ENCODE measurements around the gene SLC44A3. TPM values are rescaled to one million over a fixed set of nuclear protein-coding genes. Genes with fewer than 3 reads are reported as not detected.

The SLC44A3 gene
- total RNA-seq, 1 experiment from 2014 or later, result 16.9 TPM

DNA sequence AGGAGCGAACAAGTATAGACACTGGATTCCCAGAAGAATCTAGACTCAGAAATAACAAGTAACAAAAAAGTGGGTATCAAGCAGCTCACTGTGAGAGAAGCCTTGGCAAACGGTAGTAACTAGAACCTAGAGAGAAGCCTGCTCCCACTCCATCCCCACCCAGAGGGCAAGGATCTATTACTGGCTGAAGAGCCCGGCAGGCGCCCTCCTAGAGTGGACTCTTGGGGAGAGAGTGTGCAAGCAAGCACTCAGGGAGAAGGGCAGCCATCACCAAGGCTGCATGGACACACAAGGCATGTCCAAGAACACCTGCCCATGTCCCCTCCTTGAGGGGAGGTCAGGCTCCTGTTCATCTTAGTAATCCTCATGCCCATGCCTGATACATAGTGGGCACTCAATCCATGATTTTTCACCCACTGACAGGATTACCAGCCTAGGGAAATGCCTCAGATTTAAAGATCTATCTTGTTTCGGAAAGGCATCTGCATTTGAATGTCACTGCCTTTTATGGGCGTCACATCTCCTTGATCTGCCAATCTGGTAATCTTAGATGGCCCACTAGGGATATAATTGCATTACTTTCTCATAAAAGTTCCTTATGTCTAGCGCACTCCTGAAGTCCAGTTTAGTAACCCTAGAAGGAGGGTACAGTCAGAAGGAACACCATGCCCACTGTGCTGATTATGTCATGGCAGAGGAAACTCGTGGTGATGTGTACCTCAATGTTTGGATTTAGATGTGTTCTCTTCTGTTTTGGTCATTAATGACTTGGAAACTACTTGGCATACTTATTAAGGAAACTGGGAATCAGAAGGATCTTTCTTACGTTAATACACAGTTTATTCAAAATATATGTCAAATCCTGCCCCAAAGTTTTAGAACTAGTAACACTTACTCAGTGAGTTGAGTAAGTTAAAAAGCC, 92.4 kb downstream of the SLC44A3 start:
- H3K36me3 ChIP-seq (ENCODE audit: control insufficient read depth, insufficient read depth, low read length), result no peaks in the 10 kb centered on the region
- no peaks in the 10 kb centered on the region for H3K9me3 ChIP-seq
- H3K9me3 Mint-ChIP-seq (ENCODE audit: unreplicated experiment), result no peaks in the 10 kb centered on the region
- no TSS peak for BruUV-seq (replicated peaks)
- ChIA-PET CTCF (no interaction called here), POLR2A (no interaction called here)
- no peak overlapping the region for H3K27ac Mint-ChIP-seq (ENCODE audit: unreplicated experiment)
- no peaks in the 10 kb centered on the region for H3K4me1 ChIP-seq
- H3K4me3 Mint-ChIP-seq (ENCODE audit: unreplicated experiment), result no peak overlapping the region
- intact Hi-C loops (cut with micrococcal nuclease; ENCODE audit: unreplicated experiment), result no loop called here
- no peaks in the 10 kb centered on the region for H3K27me3 ChIP-seq (replicated peaks; ENCODE audit: control insufficient read depth, insufficient read depth, low read length)
- no peak for DNase-seq
- H3K27me3 Mint-ChIP-seq (ENCODE audit: insufficient read depth, unreplicated experiment), result no peaks in the 10 kb centered on the region
- TF ChIP-seq, protein P1, sequence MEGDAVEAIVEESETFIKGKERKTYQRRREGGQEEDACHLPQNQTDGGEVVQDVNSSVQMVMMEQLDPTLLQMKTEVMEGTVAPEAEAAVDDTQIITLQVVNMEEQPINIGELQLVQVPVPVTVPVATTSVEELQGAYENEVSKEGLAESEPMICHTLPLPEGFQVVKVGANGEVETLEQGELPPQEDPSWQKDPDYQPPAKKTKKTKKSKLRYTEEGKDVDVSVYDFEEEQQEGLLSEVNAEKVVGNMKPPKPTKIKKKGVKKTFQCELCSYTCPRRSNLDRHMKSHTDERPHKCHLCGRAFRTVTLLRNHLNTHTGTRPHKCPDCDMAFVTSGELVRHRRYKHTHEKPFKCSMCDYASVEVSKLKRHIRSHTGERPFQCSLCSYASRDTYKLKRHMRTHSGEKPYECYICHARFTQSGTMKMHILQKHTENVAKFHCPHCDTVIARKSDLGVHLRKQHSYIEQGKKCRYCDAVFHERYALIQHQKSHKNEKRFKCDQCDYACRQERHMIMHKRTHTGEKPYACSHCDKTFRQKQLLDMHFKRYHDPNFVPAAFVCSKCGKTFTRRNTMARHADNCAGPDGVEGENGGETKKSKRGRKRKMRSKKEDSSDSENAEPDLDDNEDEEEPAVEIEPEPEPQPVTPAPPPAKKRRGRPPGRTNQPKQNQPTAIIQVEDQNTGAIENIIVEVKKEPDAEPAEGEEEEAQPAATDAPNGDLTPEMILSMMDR (IDR thresholded peaks at IDR 0.05; ENCODE audit: insufficient read depth in 1 of 2, low read depth in 1 of 2, low read length in 1 of 2, severe bottlenecking in 1 of 2, unreplicated experiment in 1 of 2), result no peak
- no peak overlapping the region for H3K4me3 ChIP-seq (ENCODE audit: low read depth, low read length)
- H3K4me1 Mint-ChIP-seq (ENCODE audit: low read depth, unreplicated experiment), result peaks cover 35% of the 10 kb centered on the region
- peaks cover 67% of the 10 kb centered on the region for H3K36me3 Mint-ChIP-seq (ENCODE audit: insufficient read depth, unreplicated experiment)

DNA sequence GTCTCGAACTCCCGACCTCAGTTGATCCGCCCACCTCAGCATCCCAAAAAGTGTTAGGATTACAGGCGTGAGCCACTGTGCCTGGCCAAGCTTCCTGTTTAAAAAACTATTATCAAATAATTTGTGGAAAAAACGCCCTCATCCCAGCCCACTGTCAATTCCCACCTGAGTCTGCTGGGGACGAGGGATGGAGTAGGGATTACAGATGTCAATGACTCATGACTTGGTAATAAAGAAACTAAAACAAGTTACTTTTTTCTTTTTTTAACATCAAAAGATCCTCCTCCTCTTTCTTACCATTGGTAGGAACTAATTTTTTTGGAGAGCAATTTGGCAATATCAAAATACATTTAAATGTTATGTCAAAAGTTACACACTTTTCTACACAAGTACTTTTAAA, 97.1 kb downstream of the SLC44A3 start:
- no peaks in the 10 kb centered on the region for H3K27me3 Mint-ChIP-seq (ENCODE audit: insufficient read depth, unreplicated experiment)
- DNase-seq, result no peak
- H3K36me3 ChIP-seq (ENCODE audit: control insufficient read depth, insufficient read depth, low read length), result no peaks in the 10 kb centered on the region
- no TSS peak for BruUV-seq (replicated peaks)
- intact Hi-C loops (cut with micrococcal nuclease; ENCODE audit: unreplicated experiment), result no loop called here
- H3K27ac Mint-ChIP-seq (ENCODE audit: unreplicated experiment), result no peak overlapping the region
- H3K4me1 ChIP-seq, result peaks cover 12% of the 10 kb centered on the region; the same call in 1 of the 2 replicates
- peaks cover 61% of the 10 kb centered on the region for H3K36me3 Mint-ChIP-seq (ENCODE audit: insufficient read depth, unreplicated experiment)
- no peaks in the 10 kb centered on the region for H3K9me3 ChIP-seq
- H3K4me1 Mint-ChIP-seq (ENCODE audit: low read depth, unreplicated experiment), result peaks cover 22% of the 10 kb centered on the region
- H3K4me3 Mint-ChIP-seq (ENCODE audit: unreplicated experiment), result no peak overlapping the region
- ChIA-PET POLR2A (no interaction called here), CTCF (no interaction called here)
- H3K4me3 ChIP-seq (ENCODE audit: low read depth, low read length), result no peak overlapping the region
- no peaks in the 10 kb centered on the region for H3K9me3 Mint-ChIP-seq (ENCODE audit: unreplicated experiment)
- TF ChIP-seq, protein P1 (IDR thresholded peaks at IDR 0.05; ENCODE audit: insufficient read depth in 1 of 2, low read depth in 1 of 2, low read length in 1 of 2, severe bottlenecking in 1 of 2, unreplicated experiment in 1 of 2), result no peak
- no peaks in the 10 kb centered on the region for H3K27me3 ChIP-seq (replicated peaks; ENCODE audit: control insufficient read depth, insufficient read depth, low read length)

DNA sequence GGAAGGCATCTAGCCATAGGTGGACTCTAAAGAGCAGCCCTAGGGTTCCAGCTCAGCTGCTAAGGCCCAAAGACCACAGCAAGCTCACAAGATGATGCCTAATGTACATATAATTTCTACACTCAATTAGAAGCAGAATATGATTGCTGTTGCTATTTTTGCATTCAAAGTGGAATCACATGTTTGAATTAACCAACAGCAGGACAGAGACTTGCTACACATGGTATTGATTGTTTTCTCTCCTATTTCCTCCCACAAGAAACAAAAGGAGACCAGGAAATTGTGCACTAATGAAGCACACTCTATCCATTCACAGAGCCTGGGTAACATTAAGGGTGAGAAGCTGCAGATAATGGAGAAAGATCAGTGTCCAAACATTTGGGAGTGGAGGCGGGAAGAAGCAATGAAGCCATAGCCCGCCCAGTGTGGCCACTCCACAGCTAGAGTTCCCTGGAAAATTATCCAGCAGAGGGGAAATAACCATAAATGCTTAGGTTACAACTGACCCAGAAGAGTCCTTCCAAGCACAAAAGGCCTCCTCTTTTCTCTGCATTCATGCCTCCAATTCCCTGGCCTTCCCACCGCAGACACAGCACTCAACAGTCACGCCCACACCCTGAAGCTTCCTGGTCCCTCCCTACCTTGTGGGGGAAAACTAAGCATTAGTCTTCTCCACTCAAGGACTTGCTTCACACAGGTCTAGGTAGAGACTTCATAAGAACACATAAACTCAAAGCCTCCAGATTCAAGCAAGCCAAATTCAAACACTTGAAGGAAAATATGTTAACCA, 99.3 kb downstream of the SLC44A3 start:
- H3K9me3 ChIP-seq, result no peaks in the 10 kb centered on the region
- peaks cover 63% of the 10 kb centered on the region for H3K36me3 Mint-ChIP-seq (ENCODE audit: insufficient read depth, unreplicated experiment)
- ChIA-PET CTCF (no interaction called here), POLR2A (no interaction called here)
- no peak for DNase-seq
- H3K4me3 Mint-ChIP-seq (ENCODE audit: unreplicated experiment), result no peak overlapping the region
- no peak overlapping the region for H3K27ac Mint-ChIP-seq (ENCODE audit: unreplicated experiment)
- H3K4me3 ChIP-seq (ENCODE audit: low read depth, low read length), result no peak overlapping the region
- no peaks in the 10 kb centered on the region for H3K9me3 Mint-ChIP-seq (ENCODE audit: unreplicated experiment)
- intact Hi-C loops (cut with micrococcal nuclease; ENCODE audit: unreplicated experiment), result no loop called here
- no peaks in the 10 kb centered on the region for H3K27me3 Mint-ChIP-seq (ENCODE audit: insufficient read depth, unreplicated experiment)
- H3K27me3 ChIP-seq (replicated peaks; ENCODE audit: control insufficient read depth, insufficient read depth, low read length), result no peaks in the 10 kb centered on the region
- H3K36me3 ChIP-seq (ENCODE audit: control insufficient read depth, insufficient read depth, low read length), result no peaks in the 10 kb centered on the region
- peaks cover 16% of the 10 kb centered on the region for H3K4me1 Mint-ChIP-seq (ENCODE audit: low read depth, unreplicated experiment)
- TF ChIP-seq, protein P1 (IDR thresholded peaks at IDR 0.05; ENCODE audit: insufficient read depth in 1 of 2, low read depth in 1 of 2, low read length in 1 of 2, severe bottlenecking in 1 of 2, unreplicated experiment in 1 of 2), result no peak
- peaks cover 12% of the 10 kb centered on the region for H3K4me1 ChIP-seq
- no TSS peak for BruUV-seq (replicated peaks)
